PC-3 (cell line): ENCODE results near the gene KRT85.

Source experiments
- EZH2 ChIP-seq: fragments of 300-600 bp; sonication (generic); IDR thresholded peaks from one replicate; pipeline ENCODE4 v1.6.1; 2017; ENCODE audit warnings: antibody characterized with exemption, mild to moderate bottlenecking, low read length; ENCODE audit not compliant: unreplicated experiment
- EZH2phosphoT487 ChIP-seq: fragments of 300-600 bp; sonication (generic); IDR thresholded peaks from 2 replicates; pipeline ENCODE4 v1.6.1; 2018; ENCODE audit warnings: mild to moderate bottlenecking, antibody characterized with exemption, low read length, borderline replicate concordance
- TF ChIP-seq, protein P1 (sequence below): fragments of 300-600 bp; sonication (generic); conservative IDR thresholded peaks from 2 replicates; pipeline ENCODE4 v1.5.1; 2017; ENCODE audit warnings: antibody characterized with exemption, low read depth, mild to moderate bottlenecking, low read length

DNA sequence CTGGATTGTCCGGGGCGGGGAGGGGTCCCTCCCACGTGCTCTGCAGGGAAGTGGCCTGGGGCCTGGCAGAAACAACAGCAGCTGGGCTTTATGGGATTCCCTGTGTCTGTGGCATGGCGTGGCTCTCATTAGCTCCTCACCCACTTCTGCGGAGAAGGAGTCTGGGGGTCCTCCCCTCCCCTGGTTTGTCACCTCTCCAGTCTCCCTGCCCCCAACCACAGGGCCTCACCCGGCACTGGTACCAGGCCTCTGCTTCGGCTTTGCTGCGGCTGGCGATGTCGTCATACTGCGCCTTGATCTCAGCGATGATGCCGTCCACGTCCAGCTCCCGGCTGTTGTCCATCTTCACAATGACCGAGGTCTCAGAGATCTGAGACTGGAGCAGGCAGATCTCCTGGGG is 32.5 kb upstream of the KRT85 start:
- TF ChIP-seq, protein P1, sequence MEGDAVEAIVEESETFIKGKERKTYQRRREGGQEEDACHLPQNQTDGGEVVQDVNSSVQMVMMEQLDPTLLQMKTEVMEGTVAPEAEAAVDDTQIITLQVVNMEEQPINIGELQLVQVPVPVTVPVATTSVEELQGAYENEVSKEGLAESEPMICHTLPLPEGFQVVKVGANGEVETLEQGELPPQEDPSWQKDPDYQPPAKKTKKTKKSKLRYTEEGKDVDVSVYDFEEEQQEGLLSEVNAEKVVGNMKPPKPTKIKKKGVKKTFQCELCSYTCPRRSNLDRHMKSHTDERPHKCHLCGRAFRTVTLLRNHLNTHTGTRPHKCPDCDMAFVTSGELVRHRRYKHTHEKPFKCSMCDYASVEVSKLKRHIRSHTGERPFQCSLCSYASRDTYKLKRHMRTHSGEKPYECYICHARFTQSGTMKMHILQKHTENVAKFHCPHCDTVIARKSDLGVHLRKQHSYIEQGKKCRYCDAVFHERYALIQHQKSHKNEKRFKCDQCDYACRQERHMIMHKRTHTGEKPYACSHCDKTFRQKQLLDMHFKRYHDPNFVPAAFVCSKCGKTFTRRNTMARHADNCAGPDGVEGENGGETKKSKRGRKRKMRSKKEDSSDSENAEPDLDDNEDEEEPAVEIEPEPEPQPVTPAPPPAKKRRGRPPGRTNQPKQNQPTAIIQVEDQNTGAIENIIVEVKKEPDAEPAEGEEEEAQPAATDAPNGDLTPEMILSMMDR, result no peak
- TF ChIP-seq EZH2 (no peak), EZH2phosphoT487 (no peak)
